CD14-positive monocyte (primary cell): ENCODE results near the gene MTA1. TPM values are rescaled to one million over a fixed set of nuclear protein-coding genes. Genes with fewer than 3 reads are reported as not detected.

ENCODE experiments used
- DNase-seq, 3 donors: peaks; one replicate each; pipeline ENCODE4 v3.0.0-alpha.2; 2011 to 2022
- H2AFZ ChIP-seq: 2 replicates; pipeline ENCODE4 v1.6.0; 2012; ENCODE audit warnings: mild to moderate bottlenecking, low read depth, low read length, inconsistent platforms; ENCODE audit not compliant: insufficient read depth, poor library complexity, severe bottlenecking
- H3K27ac ChIP-seq, 2 donors: 1 replicate in 1 of 2; 2 replicates in 1 of 2; pipeline ENCODE4 v1.5.1; 2012 to 2013; ENCODE audit warnings: low read length in 2 of 2, control low read depth in 1 of 2, inconsistent platforms in 1 of 2, low read depth in 1 of 2, mild to moderate bottlenecking in 1 of 2
- H3K27me3 ChIP-seq, 2 donors: one replicate each; pipeline versions ENCODE4 v1.6.0 to v1.6.1; 2011 to 2013; ENCODE audit warnings: low read length in 2 of 2; ENCODE audit not compliant: control insufficient read depth in 2 of 2, insufficient read depth in 2 of 2
- H3K36me3 ChIP-seq, 2 donors: replicated peaks in 1 of 2; 1 replicate in 1 of 2; 2 replicates in 1 of 2; pipeline versions ENCODE4 v1.5.1 to v1.6.1; 2012 to 2013; ENCODE audit warnings: low read length in 2 of 2, control low read depth in 1 of 2, inconsistent platforms in 1 of 2, mild to moderate bottlenecking in 1 of 2; ENCODE audit not compliant: insufficient read depth in 2 of 2, control insufficient read depth in 1 of 2
- H3K4me1 ChIP-seq, 2 donors: 1 replicate in 1 of 2; 2 replicates in 1 of 2; pipeline versions ENCODE4 v1.5.1 to v1.6.1; 2012 to 2013; ENCODE audit warnings: low read length in 2 of 2, control low read depth in 1 of 2, inconsistent platforms in 1 of 2, mild to moderate bottlenecking in 1 of 2, moderate library complexity in 1 of 2; ENCODE audit not compliant: insufficient read depth in 2 of 2, control insufficient read depth in 1 of 2
- H3K4me2 ChIP-seq: replicated peaks from 2 replicates; pipeline ENCODE3; 2012; ENCODE audit warnings: low read length, moderate library complexity, mild to moderate bottlenecking; ENCODE audit not compliant: poor library complexity, severe bottlenecking; ENCODE audit errors: extremely low read depth
- H3K4me3 ChIP-seq, 3 experiments: fragments of 200-600 bp in 1 of 3; sonication (generic) in 1 of 3; replicated peaks in 1 of 3; 1 replicate in 2 of 3; 2 replicates in 1 of 3; pipeline ENCODE4 v1.5.1; 2011 to 2013; ENCODE audit warnings: low read length in 3 of 3, mild to moderate bottlenecking in 3 of 3, control low read depth in 2 of 3, low read depth in 2 of 3, inconsistent platforms in 1 of 3, moderate library complexity in 1 of 3
- H3K79me2 ChIP-seq: 2 replicates; pipeline ENCODE4 v1.6.0; 2012; ENCODE audit warnings: mild to moderate bottlenecking, control low read depth, inconsistent platforms, low read length, moderate library complexity; ENCODE audit not compliant: insufficient read depth
- H3K9ac ChIP-seq: 2 replicates; pipeline ENCODE4 v1.6.0; 2017; ENCODE audit warnings: low read length, mild to moderate bottlenecking; ENCODE audit not compliant: insufficient read depth, poor library complexity, severe bottlenecking
- H3K9me3 ChIP-seq, 2 donors: replicated peaks in 1 of 2; 1 replicate in 1 of 2; 2 replicates in 1 of 2; pipeline versions ENCODE4 v1.5.1 to v1.6.1; 2012 to 2013; ENCODE audit warnings: low read length in 2 of 2, control low read depth in 1 of 2; ENCODE audit not compliant: control insufficient read depth in 1 of 2, insufficient read depth in 1 of 2
- H4K20me1 ChIP-seq: 2 replicates; pipeline ENCODE4 v1.6.0; 2012; ENCODE audit warnings: mild to moderate bottlenecking, low read length, control low read depth, moderate library complexity; ENCODE audit not compliant: insufficient read depth
- H3K27ac Mint-ChIP-seq, 7 donors: one replicate each; pipeline ENCODE4 v1.8.0; 2020; ENCODE audit warnings: mild to moderate bottlenecking in 7 of 7, mixed read lengths in 7 of 7, moderate library complexity in 6 of 7, inconsistent platforms in 2 of 7
- H3K27me3 Mint-ChIP-seq, 3 donors: one replicate each; pipeline ENCODE4 v1.8.0; 2021 to 2022; ENCODE audit warnings: low read depth in 3 of 3, mild to moderate bottlenecking in 3 of 3, mixed read lengths in 3 of 3, moderate library complexity in 3 of 3, inconsistent platforms in 1 of 3
- H3K36me3 Mint-ChIP-seq, 2 donors: one replicate each; pipeline ENCODE4 v1.8.0; 2020; ENCODE audit warnings: mixed read lengths in 2 of 2, inconsistent platforms in 1 of 2, mild to moderate bottlenecking in 1 of 2
- H3K4me1 Mint-ChIP-seq: one replicate; pipeline ENCODE4 v1.8.0; 2020; ENCODE audit warnings: mild to moderate bottlenecking, mixed read lengths
- H3K4me3 Mint-ChIP-seq, 2 donors: one replicate each; pipeline ENCODE4 v1.8.0; 2020; ENCODE audit warnings: mild to moderate bottlenecking in 2 of 2, mixed read lengths in 2 of 2, moderate library complexity in 1 of 2
- H3K9me3 Mint-ChIP-seq, 7 donors: one replicate each; pipeline ENCODE4 v1.8.0; 2020 to 2022; ENCODE audit warnings: mixed read lengths in 7 of 7, mild to moderate bottlenecking in 6 of 7, moderate library complexity in 6 of 7, inconsistent platforms in 2 of 7
- CTCF ChIP-seq: fragments of 200-600 bp; IDR thresholded peaks from one replicate; pipeline ENCODE4 v1.8.0; 2022; ENCODE audit warnings: antibody characterized with exemption, mild to moderate bottlenecking
- WGBS: methylation state at CpG from one replicate; pipeline ENCODE4 v1.1.5; 2013; ENCODE audit warnings: missing lambda C conversion rate; ENCODE audit not compliant: insufficient coverage; 5-methylcytosine and 5-hydroxymethylcytosine counted together
- intact Hi-C, 2 donors: fragments of 100-400 bp; cut with micrococcal nuclease; formaldehyde crosslinking; loops; one replicate each; pipeline versions ENCODE4 v1.15.0 to v1.15.1; 2023
- polyA plus RNA-seq, 3 donors: library from polyadenylated mRNA; depleted of rRNA in 1 of 3; unstranded in 2 of 3; stranded (reverse) in 1 of 3; fragments of 300-500 nt in 2 of 3; fragments of >200 nt in 1 of 3; fragmentation: Illumina TruSeq in 2 of 3; gene quantifications; 1 replicate in 2 of 3; 2 replicates in 1 of 3; pipeline ENCODE4 v1.2.3, GENCODE V29; 2012 to 2021

Gene MTA1
- polyA plus RNA-seq, 3 donors = 0.91 to 102 (median 2.0) TPM

GRCh38 chr14:105455766-105456660, 36.4 kb downstream of the MTA1 start:
- Histone ChIP-seq H3K79me2 (no peaks in the 10 kb centered on the region), H3K4me2 (no peak overlapping the region), H3K9ac (no peak overlapping the region), H3K9me3 (no peaks in the 10 kb centered on the region), H3K27ac (no peak overlapping the region), H3K36me3 (peaks cover 59 to 75% of the 10 kb centered on the region in 2 donors), H2AFZ (no peak overlapping the region), H3K4me3 (no peak overlapping the region), H3K4me1 (no peaks in the 10 kb centered on the region), H4K20me1 (peaks cover 4% of the 10 kb centered on the region), H3K27me3 (no peaks in the 10 kb centered on the region)
- no peak for TF ChIP-seq CTCF
- DNase-seq = no peak
- Mint-ChIP-seq H3K4me3 (no peak overlapping the region), H3K4me1 (no peaks in the 10 kb centered on the region), H3K27me3 (no peaks in the 10 kb centered on the region), H3K27ac (no peak overlapping the region), H3K36me3 (peaks cover 38 to 68% of the 10 kb centered on the region in 2 donors), H3K9me3 (no peaks in the 10 kb centered on the region)
- 96% methylated on average over 17 of the region's 22 CpGs for WGBS
- intact Hi-C loops = no loop called here

GRCh38 chr14:105456736-105457617, 37.4 kb downstream of the MTA1 start:
- Histone ChIP-seq H3K4me3 (no peak overlapping the region), H2AFZ (no peak overlapping the region), H3K9ac (no peak overlapping the region), H3K27ac (no peak overlapping the region), H3K27me3 (no peaks in the 10 kb centered on the region), H3K4me2 (no peak overlapping the region), H3K79me2 (no peaks in the 10 kb centered on the region), H3K4me1 (no peaks in the 10 kb centered on the region), H3K9me3 (no peaks in the 10 kb centered on the region), H4K20me1 (peaks cover 4% of the 10 kb centered on the region), H3K36me3 (peaks cover 57 to 76% of the 10 kb centered on the region in 2 donors)
- intact Hi-C loops = no loop called here
- Mint-ChIP-seq H3K4me3 (no peak overlapping the region), H3K4me1 (no peaks in the 10 kb centered on the region), H3K9me3 (no peaks in the 10 kb centered on the region), H3K36me3 (peaks cover 40 to 68% of the 10 kb centered on the region in 2 donors), H3K27ac (no peak overlapping the region), H3K27me3 (no peaks in the 10 kb centered on the region)
- TF ChIP-seq CTCF = no peak
- DNase-seq = no peak
- 87% methylated on average over 19 of the region's 22 CpGs for WGBS
